Stimulated activated CD4-positive, alpha-beta T cell treated with anti-CD3 and anti-CD28 coated beads, Interleukin-1b, Interleukin-23, amount 100 ng/mL, for 24 hours (primary cell): Measurements from ENCODE around the gene KCP.

Experiments
- DNase-seq, 4 experiments: peaks; one replicate each; pipeline ENCODE4 v3.0.0-alpha.2; 2020; ENCODE audit warnings: low read depth in 4 of 4, low spot score in 1 of 4

KCP gene

GRCh38 chr7:128939075-128939860 lies 28.8 kb upstream of the KCP start:
- no peak for DNase-seq

- DNase-seq, result no peak
Measured at GRCh38 chr7:128938544-128939074, 28.1 kb upstream of the KCP start.

GRCh38 chr7:128937647-128938543 lies 27.4 kb upstream of the KCP start, which contains the start of gene IRF5:
Gene IRF5 (plus strand): TSS chr7:128937927. CDS start chr7:128942082, 4,155 bp downstream.
- no peak for DNase-seq

GRCh38 chr7:128937271-128937646 lies 26.8 kb upstream of the KCP start:
- DNase-seq, result no peak

- DNase-seq, result no peak
Measured at GRCh38 chr7:128936798-128937197, 26.3 kb upstream of the KCP start.

- DNase-seq, result no peak
Measured at GRCh38 chr7:128935342-128935730, 24.8 kb upstream of the KCP start.

- no peak for DNase-seq
Measured at GRCh38 chr7:128934361-128935341, 24.1 kb upstream of the KCP start.

- peak in 2 of 4 experiments; percentile 22 to 28 for DNase-seq
Measured at GRCh38 chr7:128933180-128933891, 22.8 kb upstream of the KCP start.

GRCh38 chr7:128932862-128933179 lies 22.3 kb upstream of the KCP start:
- DNase-seq, result no peak

- no peak for DNase-seq
Measured at GRCh38 chr7:128931965-128932861, 21.7 kb upstream of the KCP start.

- no peak for DNase-seq
Measured at GRCh38 chr7:128931190-128931798, 20.8 kb upstream of the KCP start.

GRCh38 chr7:128928882-128929788 lies 18.6 kb upstream of the KCP start:
- DNase-seq, result no peak

GRCh38 chr7:128928159-128928813 lies 17.8 kb upstream of the KCP start:
- DNase-seq, result no peak

GRCh38 chr7:128924707-128925588 lies 14.4 kb upstream of the KCP start:
- DNase-seq, result no peak

GRCh38 chr7:128923411-128923800 lies 12.9 kb upstream of the KCP start:
- DNase-seq, result no peak
